NCI-H187 treated with DMSO at 0.1 percent for 48 hours (cell line): Measurements from ENCODE around the gene TMEM47.

Source experiments
- DNase-seq: peaks from one replicate; lab custom pipeline; 2025; lab: John Stamatoyannopoulos, UW

TMEM47 gene

GRCh38 chrX:34585561-34585960, 71.5 kb downstream of the TMEM47 start:
- DNase-seq, result no peak

DNA sequence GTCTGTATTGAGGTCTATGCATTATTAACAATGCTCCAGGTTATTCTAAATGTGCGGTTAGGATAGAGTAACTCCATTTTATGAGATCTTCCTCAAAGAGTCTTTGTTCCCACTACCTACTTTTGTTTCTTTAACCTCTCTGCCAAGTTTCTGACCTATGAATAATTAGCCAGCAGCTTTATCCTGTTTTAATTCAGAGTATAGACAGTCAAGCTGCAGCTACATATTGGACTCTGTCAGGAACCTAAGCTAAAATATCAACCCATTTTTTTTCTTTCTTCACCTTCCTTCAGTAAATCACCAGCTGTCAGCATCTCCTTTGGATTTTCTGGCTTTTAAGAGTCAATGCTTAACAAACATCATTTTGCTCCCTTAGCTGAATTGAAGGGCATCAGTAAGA, 72.3 kb downstream of the TMEM47 start:
- no peak for DNase-seq

DNA sequence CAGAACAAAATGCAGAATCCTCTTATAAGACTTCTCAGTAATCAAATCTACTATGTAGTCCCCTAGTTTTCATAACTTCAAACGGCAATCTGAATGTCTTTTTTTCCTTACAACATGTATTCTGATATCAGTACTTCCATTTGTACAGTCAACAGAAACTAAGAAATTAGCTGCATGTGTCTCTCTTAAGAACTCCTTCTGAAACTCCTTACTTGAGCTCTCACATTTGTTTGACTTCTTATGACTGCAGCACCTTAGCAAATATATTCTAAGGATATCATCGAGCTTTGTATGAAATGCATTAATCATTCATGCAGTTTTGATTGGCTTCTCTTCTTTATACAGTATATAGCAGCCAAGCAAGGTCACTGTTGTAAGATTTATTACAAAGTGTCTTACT, 77.0 kb downstream of the TMEM47 start:
- DNase-seq, result no peak

- no peak for DNase-seq
Measured at GRCh38 chrX:34578237-34578636, 78.8 kb downstream of the TMEM47 start.
